ENCODE measurements around the gene TBC1D7. TPM values are rescaled to one million over a fixed set of nuclear protein-coding genes. Genes with fewer than 3 reads are reported as not detected.

TBC1D7 gene
- total RNA-seq, 2 experiments from 2014 or later = 20.2 to 20.6 TPM

DNA sequence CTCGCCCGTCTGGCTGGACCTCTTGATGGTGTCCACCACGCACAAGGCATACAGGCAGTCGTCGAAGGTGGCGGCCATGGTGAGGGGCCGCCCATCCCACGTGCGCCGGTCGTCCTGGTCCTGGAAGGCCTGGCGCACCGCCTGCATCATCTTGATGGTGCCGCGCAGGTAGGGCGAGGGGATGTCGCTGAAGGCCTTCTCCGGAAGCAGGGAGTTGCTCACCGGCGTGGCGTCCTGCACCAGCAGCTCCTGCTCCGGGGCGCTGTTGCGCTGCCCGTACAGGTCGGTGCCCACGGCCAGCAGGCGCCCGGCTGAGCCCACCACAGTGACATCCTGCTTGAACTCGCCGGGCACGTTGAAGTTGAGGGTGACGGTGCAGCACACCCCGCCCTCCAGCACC lies 36.5 kb upstream of the TBC1D7 start:
- no peak overlapping the region for H3K4me3 Mint-ChIP-seq
- no peaks in the 10 kb centered on the region for H3K27me3 Mint-ChIP-seq
- peaks cover 2% of the 10 kb centered on the region for H3K4me1 Mint-ChIP-seq
- DNase-seq = no peak
- H3K9me3 Mint-ChIP-seq = no peaks in the 10 kb centered on the region
- H3K36me3 Mint-ChIP-seq = peaks cover 7% of the 10 kb centered on the region
- H3K27ac Mint-ChIP-seq = no peak overlapping the region

GRCh38 chr6:13362412-13362811 lies 34.1 kb upstream of the TBC1D7 start:
- Mint-ChIP-seq H3K9me3 (no peaks in the 10 kb centered on the region), H3K27ac (no peak overlapping the region), H3K4me3 (no peak overlapping the region), H3K36me3 (peaks cover 9% of the 10 kb centered on the region), H3K27me3 (no peaks in the 10 kb centered on the region), H3K4me1 (peaks cover 6% of the 10 kb centered on the region)
- no peak for DNase-seq

DNA sequence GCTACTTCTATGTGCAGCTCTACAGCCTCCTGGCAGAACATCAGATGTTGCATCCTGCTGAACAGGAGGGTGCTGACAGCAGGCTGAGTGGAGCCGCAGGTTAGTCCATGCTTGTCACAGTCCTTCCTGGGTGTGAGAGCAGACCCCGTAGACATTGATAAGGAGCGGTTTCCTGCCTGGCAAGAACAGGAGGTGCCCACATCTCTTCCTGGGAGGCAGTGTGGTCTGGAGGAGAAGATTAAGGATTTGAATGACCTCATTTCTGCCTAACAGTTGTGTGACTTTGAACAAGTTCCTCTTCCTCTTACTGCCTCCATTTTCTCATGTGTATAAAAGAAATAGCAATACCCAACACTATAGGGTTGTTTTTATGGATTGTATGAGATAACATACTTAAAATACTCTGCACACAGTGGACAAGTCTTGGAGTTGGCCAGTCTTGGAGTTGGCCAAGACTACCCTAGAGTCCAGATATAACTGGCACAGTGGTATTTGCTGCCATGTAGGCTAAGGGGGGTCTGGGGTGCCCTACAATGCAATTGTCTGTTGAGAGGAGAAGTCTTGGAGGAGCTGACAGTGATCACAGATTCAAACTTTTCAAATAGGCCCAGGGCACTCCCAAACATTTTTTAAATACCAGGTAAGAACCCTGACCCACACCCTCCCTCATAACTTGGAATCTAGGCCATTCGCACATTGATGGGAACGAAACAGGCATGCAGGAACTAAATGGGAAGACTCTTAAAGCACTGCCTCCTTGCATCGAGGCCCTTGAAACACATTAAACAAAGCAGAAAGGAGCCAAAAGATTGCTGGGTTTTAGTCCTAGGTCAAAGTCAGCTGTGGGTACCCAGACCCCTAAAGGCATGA lies 32.6 kb upstream of the TBC1D7 start:
- H3K36me3 Mint-ChIP-seq = peaks cover 9% of the 10 kb centered on the region
- H3K9me3 Mint-ChIP-seq = no peaks in the 10 kb centered on the region
- DNase-seq = no peak
- H3K27ac Mint-ChIP-seq = no peak overlapping the region
- H3K27me3 Mint-ChIP-seq = no peaks in the 10 kb centered on the region
- peaks cover 20% of the 10 kb centered on the region for H3K4me1 Mint-ChIP-seq
- no peak overlapping the region for H3K4me3 Mint-ChIP-seq

DNA sequence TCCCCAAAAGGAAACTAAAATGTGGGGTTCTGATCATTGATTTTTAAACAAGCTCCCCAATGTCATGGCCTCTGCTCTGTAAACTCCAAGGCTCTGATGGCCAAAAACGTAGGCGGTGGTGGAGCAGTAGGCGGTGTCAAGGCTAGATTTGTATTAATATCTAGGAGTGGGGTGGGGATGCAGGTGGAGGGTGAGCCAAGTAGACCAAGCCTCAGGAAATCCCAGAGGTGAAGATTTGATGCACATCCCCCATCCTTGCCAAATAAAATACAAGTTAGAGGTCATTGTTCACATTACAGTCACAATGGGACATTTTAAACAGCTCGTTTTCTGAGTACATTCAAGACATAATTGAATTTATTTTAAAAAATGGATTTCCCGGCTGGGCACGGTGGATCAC lies 30.9 kb upstream of the TBC1D7 start:
- Mint-ChIP-seq H3K27ac (no peak overlapping the region), H3K4me3 (no peak overlapping the region), H3K36me3 (peaks cover 2% of the 10 kb centered on the region), H3K9me3 (no peaks in the 10 kb centered on the region), H3K4me1 (peaks cover 37% of the 10 kb centered on the region), H3K27me3 (no peaks in the 10 kb centered on the region)
- DNase-seq = no peak

GRCh38 chr6:13358511-13358910 lies 30.2 kb upstream of the TBC1D7 start:
- DNase-seq = no peak
- H3K27ac Mint-ChIP-seq = no peak overlapping the region
- H3K4me3 Mint-ChIP-seq = no peak overlapping the region
- no peaks in the 10 kb centered on the region for H3K27me3 Mint-ChIP-seq
- H3K4me1 Mint-ChIP-seq = peaks cover 44% of the 10 kb centered on the region
- no peaks in the 10 kb centered on the region for H3K9me3 Mint-ChIP-seq
- H3K36me3 Mint-ChIP-seq = peaks cover 2% of the 10 kb centered on the region

DNA sequence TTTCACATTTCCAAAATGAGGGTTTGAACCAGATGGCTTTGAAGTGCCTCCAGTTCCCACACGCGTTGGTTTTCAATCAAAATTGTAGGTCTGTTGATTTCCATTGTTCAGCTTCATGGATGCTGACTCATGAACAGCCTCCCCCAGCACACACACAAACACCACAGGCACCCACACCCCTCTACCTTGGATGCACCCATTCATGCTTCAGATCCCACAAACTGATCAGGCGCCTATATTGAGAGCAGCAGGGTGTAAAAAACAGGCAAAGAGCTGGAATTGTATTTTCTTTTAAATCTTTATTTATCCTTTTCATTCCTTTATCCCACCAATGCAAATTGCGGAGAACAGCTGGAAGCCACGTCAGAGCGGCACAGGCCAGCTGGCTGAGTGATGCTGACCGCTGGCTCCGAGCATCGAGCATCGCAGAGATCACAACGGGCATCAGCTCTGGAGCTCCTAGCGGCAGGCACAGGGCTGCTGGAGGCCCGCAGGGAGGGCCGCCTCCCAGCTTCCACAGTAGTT lies 29.3 kb upstream of the TBC1D7 start:
- Mint-ChIP-seq H3K9me3 (no peaks in the 10 kb centered on the region), H3K27me3 (no peaks in the 10 kb centered on the region), H3K27ac (peak overlapping the region; percentile 22), H3K4me3 (no peak overlapping the region), H3K36me3 (peaks cover 2% of the 10 kb centered on the region), H3K4me1 (peaks cover 49% of the 10 kb centered on the region)
- DNase-seq = no peak

GRCh38 chr6:13355999-13356785 lies 27.9 kb upstream of the TBC1D7 start:
- Mint-ChIP-seq H3K4me3 (peak overlapping the region; percentile 70), H3K9me3 (peaks cover 1% of the 10 kb centered on the region), H3K4me1 (peaks cover 49% of the 10 kb centered on the region), H3K36me3 (peaks cover 2% of the 10 kb centered on the region), H3K27me3 (no peaks in the 10 kb centered on the region), H3K27ac (peak overlapping the region; percentile 97)
- DNase-seq = peak; percentile 21

DNA sequence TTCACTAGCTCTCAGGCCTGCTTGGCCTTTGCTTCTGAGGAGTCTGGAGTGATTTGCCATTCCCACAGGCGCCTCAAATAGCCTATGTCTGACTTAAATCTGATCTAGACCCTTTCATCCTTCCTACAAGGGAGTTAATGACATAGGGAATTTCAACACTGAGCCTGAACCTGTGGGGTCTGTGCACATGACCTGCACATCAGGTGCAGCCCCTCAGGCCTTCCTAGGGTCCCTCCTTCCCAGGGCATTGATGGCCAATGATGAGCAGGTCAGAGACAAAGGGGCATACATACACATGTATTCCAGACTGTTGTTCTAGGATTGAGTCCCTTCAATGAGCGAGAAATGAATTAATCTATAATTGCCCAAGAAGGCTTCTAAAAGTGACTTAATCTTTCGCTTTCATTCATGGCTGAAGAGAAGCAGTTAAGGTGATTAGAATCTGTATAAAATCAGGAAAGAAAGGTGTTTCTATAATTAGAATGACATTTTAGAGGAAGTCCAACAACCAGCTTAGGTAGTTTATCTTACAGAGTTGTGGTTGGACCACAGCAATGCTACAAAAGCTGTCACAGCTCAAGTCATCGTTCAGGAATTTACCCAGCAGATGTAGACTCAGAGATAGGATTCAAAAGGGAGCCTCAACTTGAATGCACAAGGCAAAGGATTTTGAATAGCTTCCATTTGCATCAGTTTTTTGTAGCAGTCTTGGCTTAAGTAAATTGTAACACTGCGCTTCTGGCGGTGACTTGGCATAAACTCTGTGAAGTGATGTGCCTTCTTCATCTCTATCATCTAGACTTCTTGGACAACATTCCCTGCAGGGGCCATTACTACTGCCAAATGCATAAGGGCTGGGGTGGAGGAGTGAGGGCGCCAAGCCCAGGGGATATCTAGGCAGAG lies 27.0 kb upstream of the TBC1D7 start:
- peaks cover 2% of the 10 kb centered on the region for H3K36me3 Mint-ChIP-seq
- H3K27me3 Mint-ChIP-seq = no peaks in the 10 kb centered on the region
- peaks cover 48% of the 10 kb centered on the region for H3K4me1 Mint-ChIP-seq
- H3K9me3 Mint-ChIP-seq = peaks cover 1% of the 10 kb centered on the region
- H3K27ac Mint-ChIP-seq = peak overlapping the region; percentile 97
- H3K4me3 Mint-ChIP-seq = peak overlapping the region; percentile 70
- DNase-seq = peak; percentile 9

DNA sequence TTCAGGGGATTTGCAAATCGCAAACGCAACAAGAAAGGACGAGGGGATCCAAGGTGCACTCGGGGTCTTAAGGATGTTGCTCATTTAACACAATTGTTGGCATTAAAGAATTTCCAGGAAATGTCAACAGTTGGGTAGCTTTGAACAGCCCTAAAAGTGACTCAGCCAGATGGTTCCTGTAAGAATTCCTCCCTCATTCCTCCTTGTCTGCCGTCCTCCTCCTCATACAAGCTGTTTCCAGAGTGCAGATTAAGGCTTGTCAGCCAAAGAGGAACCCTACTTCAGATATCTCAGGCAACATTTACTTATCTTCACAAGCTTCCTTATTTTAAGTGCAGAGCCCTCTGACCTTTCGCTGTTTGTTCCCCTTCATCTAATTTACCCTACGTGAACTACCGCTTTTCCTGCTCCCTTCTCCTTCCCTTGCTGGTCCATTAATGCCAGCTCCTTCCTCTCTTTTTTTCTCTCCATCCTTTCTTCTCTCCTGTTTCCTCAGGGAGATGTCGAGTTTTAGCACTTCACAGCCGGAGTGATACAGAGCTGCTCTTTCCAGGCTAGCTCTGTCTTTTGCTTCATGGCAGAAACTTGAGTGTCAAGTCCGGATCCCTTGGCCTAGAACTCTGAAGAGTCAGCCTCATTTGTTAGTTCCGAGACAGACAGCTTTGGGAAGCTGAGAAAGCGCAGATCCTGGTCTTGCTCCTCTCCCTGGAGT lies 26.1 kb upstream of the TBC1D7 start:
- peaks cover 47% of the 10 kb centered on the region for H3K4me1 Mint-ChIP-seq
- peak overlapping the region; percentile 97 for H3K27ac Mint-ChIP-seq
- no peak for DNase-seq
- H3K4me3 Mint-ChIP-seq = peak overlapping the region; percentile 50
- H3K9me3 Mint-ChIP-seq = peaks cover 1% of the 10 kb centered on the region
- peaks cover 2% of the 10 kb centered on the region for H3K36me3 Mint-ChIP-seq
- H3K27me3 Mint-ChIP-seq = no peaks in the 10 kb centered on the region

GRCh38 chr6:13352165-13352564 lies 23.8 kb upstream of the TBC1D7 start:
- Mint-ChIP-seq H3K4me3 (no peak overlapping the region), H3K4me1 (peaks cover 41% of the 10 kb centered on the region), H3K27ac (no peak overlapping the region), H3K9me3 (peaks cover 1% of the 10 kb centered on the region), H3K27me3 (no peaks in the 10 kb centered on the region), H3K36me3 (no peaks in the 10 kb centered on the region)
- DNase-seq = no peak

DNA sequence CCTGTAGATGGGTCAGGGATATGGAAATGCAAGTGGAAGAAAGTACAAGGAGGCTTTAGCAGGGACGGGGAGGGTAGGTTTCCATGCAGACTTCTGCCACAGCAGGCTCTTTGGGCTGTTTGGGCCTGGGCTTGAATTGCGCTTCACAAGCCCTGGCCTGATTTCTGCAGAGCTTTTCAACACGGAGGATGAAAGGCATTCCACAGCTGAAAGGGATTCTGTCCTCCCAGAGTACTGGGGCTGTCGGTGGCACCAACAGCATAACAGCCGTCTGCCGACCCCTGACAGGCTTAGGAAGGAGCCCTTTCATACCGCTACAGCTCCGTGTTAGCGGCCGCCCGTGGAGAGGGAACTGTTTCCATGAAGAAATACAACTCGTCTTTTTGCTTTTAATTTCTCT lies 22.9 kb upstream of the TBC1D7 start:
- Mint-ChIP-seq H3K27me3 (no peaks in the 10 kb centered on the region), H3K9me3 (peaks cover 1% of the 10 kb centered on the region), H3K36me3 (no peaks in the 10 kb centered on the region), H3K4me1 (peaks cover 32% of the 10 kb centered on the region), H3K4me3 (no peak overlapping the region), H3K27ac (no peak overlapping the region)
- no peak for DNase-seq

GRCh38 chr6:13349811-13350506 lies 21.6 kb upstream of the TBC1D7 start:
- Mint-ChIP-seq H3K27me3 (no peaks in the 10 kb centered on the region), H3K9me3 (peaks cover 1% of the 10 kb centered on the region), H3K27ac (no peak overlapping the region), H3K4me3 (no peak overlapping the region), H3K4me1 (peaks cover 19% of the 10 kb centered on the region), H3K36me3 (no peaks in the 10 kb centered on the region)
- no peak for DNase-seq

DNA sequence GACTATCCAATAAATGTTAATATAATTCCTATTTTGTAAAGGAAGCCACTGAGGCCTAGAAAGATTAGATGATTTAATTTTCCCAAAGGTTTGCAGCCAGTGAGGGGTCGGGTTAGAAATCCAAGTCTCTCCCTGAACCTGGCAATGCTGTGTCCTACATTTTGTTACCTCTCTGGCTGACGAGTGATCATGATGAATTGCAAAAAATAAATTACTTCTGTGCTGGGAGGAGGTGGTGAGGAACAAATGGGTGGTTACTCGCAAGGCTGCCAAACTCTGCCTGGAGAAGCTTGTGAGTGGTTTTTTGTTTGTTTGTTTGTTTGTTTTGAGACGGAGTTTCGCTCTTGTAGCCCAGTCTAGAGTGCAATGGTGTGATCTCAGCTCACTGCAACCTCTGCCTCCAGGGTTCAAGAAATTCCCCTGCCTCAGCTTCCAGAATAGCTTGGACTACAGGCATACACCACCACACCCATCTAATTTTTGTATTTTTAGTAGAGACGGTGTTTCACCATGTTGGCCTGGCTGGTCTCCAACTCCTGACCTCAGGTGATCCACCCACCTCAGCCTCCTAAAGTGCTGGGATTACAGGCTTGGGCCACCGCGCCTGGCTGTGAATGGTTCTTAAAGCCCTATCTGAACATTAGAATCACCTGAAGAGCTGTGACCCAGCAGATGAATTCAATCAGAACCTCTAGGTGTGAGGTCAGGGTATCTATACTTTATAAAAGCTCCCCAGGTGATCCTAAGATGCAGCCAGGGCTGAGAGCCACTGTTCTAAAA lies 20.2 kb upstream of the TBC1D7 start:
- DNase-seq = no peak
- H3K27ac Mint-ChIP-seq = no peak overlapping the region
- no peaks in the 10 kb centered on the region for H3K27me3 Mint-ChIP-seq
- peaks cover 5% of the 10 kb centered on the region for H3K4me1 Mint-ChIP-seq
- no peak overlapping the region for H3K4me3 Mint-ChIP-seq
- no peaks in the 10 kb centered on the region for H3K36me3 Mint-ChIP-seq
- H3K9me3 Mint-ChIP-seq = peaks cover 1% of the 10 kb centered on the region
